SK-N-SH treated with all-trans-retinoic acid at 6 μM for 48 hours (cell line): Measurements from ENCODE around the gene DIP2C.

Experiments
- ATAC-seq: fragments of 200-7000 bp; cut with Tn5 transposase; 3 replicates; pipeline ENCODE4 v1.9.1; 2020; ENCODE audit warnings: mild to moderate bottlenecking, moderate library complexity
- ARNTL ChIP-seq: fragments of 450-650 bp; formaldehyde crosslinking; IDR thresholded peaks from 2 replicates; pipeline ENCODE4 v1.5.0; 2020; ENCODE audit warnings: low read depth, mild to moderate bottlenecking, moderate library complexity, borderline replicate concordance
- BACH2 ChIP-seq: fragments of 250-450 bp; sonication (Bioruptor Pico); IDR thresholded peaks from 2 replicates; pipeline ENCODE4 v1.9.0; 2021; ENCODE audit warnings: mild to moderate bottlenecking, borderline replicate concordance
- CREB5 ChIP-seq: fragments of 250-450 bp; sonication (Bioruptor Pico); IDR thresholded peaks from 2 replicates; pipeline ENCODE4 v1.5.1; 2020; ENCODE audit warnings: low read depth, mild to moderate bottlenecking, moderate library complexity
- CSDC2 ChIP-seq: fragments of 250-450 bp; sonication (Bioruptor Pico); IDR thresholded peaks from 2 replicates; pipeline ENCODE4 v1.5.0; 2020; ENCODE audit warnings: mild to moderate bottlenecking, moderate library complexity
- CSRNP3 ChIP-seq: fragments of 250-450 bp; sonication (Bioruptor Pico); IDR thresholded peaks from 2 replicates; pipeline ENCODE4 v1.5.1; 2021; ENCODE audit warnings: mild to moderate bottlenecking, moderate library complexity
- ESRRG ChIP-seq: fragments of 250-450 bp; sonication (Bioruptor Pico); IDR thresholded peaks from 2 replicates; pipeline ENCODE4 v1.6.1; 2021; ENCODE audit warnings: mild to moderate bottlenecking
- GLIS3 ChIP-seq: fragments of 250-450 bp; sonication (Bioruptor Pico); IDR thresholded peaks from 2 replicates; pipeline ENCODE4 v1.5.0; 2020; ENCODE audit warnings: mild to moderate bottlenecking, moderate library complexity
- ISL1 ChIP-seq: fragments of 250-450 bp; sonication (Bioruptor Pico); IDR thresholded peaks from 2 replicates; pipeline ENCODE4 v2.1.2; 2022; ENCODE audit warnings: mild to moderate bottlenecking, moderate library complexity
- OSR1 ChIP-seq: fragments of 250-450 bp; sonication (Bioruptor Pico); IDR thresholded peaks from 2 replicates; pipeline ENCODE4 v1.8.0; 2022; ENCODE audit warnings: moderate library complexity, mild to moderate bottlenecking, inconsistent platforms
- PATZ1 ChIP-seq: fragments of 250-450 bp; sonication (Bioruptor Pico); IDR thresholded peaks from 2 replicates; pipeline ENCODE4 v1.8.0; 2020; ENCODE audit warnings: mild to moderate bottlenecking, moderate library complexity, borderline replicate concordance
- POU6F1 ChIP-seq: fragments of 250-450 bp; sonication (Bioruptor Pico); IDR thresholded peaks from 2 replicates; pipeline ENCODE4 v1.8.0; 2021; ENCODE audit warnings: low read depth, mild to moderate bottlenecking, moderate library complexity, borderline replicate concordance
- PPARA ChIP-seq: fragments of 250-450 bp; sonication (Bioruptor Pico); IDR thresholded peaks from 2 replicates; pipeline ENCODE4 v1.5.0; 2020; ENCODE audit warnings: mild to moderate bottlenecking, borderline replicate concordance
- RARB ChIP-seq: fragments of 250-450 bp; sonication (Bioruptor Pico); IDR thresholded peaks from 2 replicates; pipeline ENCODE4 v1.8.0; 2021; ENCODE audit warnings: mild to moderate bottlenecking, moderate library complexity
- SNAI2 ChIP-seq: fragments of 250-450 bp; sonication (Bioruptor Pico); IDR thresholded peaks from 2 replicates; pipeline ENCODE4 v1.5.0; 2020; ENCODE audit warnings: mild to moderate bottlenecking, moderate library complexity
- TCF4 ChIP-seq: fragments of 250-450 bp; sonication (Bioruptor Pico); IDR thresholded peaks from 2 replicates; pipeline ENCODE4 v1.8.0; 2021; ENCODE audit warnings: mild to moderate bottlenecking, moderate library complexity, borderline replicate concordance
- TOX ChIP-seq: fragments of 250-450 bp; sonication (Bioruptor Pico); IDR thresholded peaks from 2 replicates; pipeline ENCODE4 v1.8.0; 2021; ENCODE audit warnings: mild to moderate bottlenecking, moderate library complexity, borderline replicate concordance
- ZC3H10 ChIP-seq: fragments of 250-450 bp; sonication (Bioruptor Pico); IDR thresholded peaks from 2 replicates; pipeline ENCODE4 v1.5.1; 2021; ENCODE audit warnings: mild to moderate bottlenecking, moderate library complexity
- ZFP30 ChIP-seq: fragments of 450-650 bp; formaldehyde crosslinking; IDR thresholded peaks from 2 replicates; pipeline ENCODE4 v1.5.0; 2022; ENCODE audit warnings: mild to moderate bottlenecking, moderate library complexity
- ZNF565 ChIP-seq: fragments of 450-650 bp; formaldehyde crosslinking; conservative IDR thresholded peaks from 2 replicates; pipeline ENCODE4 v1.5.0; 2020; ENCODE audit warnings: low read depth, mild to moderate bottlenecking, moderate library complexity
- ZNF70 ChIP-seq: fragments of 450-650 bp; formaldehyde crosslinking; IDR thresholded peaks from 2 replicates; pipeline ENCODE4 v1.5.0; 2020; ENCODE audit warnings: mild to moderate bottlenecking, moderate library complexity
- ZNF8 ChIP-seq: fragments of 450-650 bp; formaldehyde crosslinking; IDR thresholded peaks from 2 replicates; pipeline ENCODE4 v1.5.0; 2020; ENCODE audit warnings: mild to moderate bottlenecking, moderate library complexity

Gene DIP2C

GRCh38 chr10:389836-390448, 299.5 kb downstream of the DIP2C start:
- TF ChIP-seq CSDC2 = no peak
- TF ChIP-seq BACH2 (CRISPR knock-in tag) = no peak
- TF ChIP-seq RARB (CRISPR knock-in tag) = no peak
- no peak for TF ChIP-seq PPARA
- no peak for TF ChIP-seq ZFP30 (CRISPR knock-in tag)
- no peak for TF ChIP-seq OSR1 (CRISPR knock-in tag)
- no peak for TF ChIP-seq ZC3H10 (CRISPR knock-in tag)
- TF ChIP-seq GLIS3 (CRISPR knock-in tag) = no peak
- TF ChIP-seq ARNTL = no peak
- no peak for TF ChIP-seq SNAI2 (CRISPR knock-in tag)
- no peak for TF ChIP-seq POU6F1 (CRISPR knock-in tag)
- TF ChIP-seq ESRRG = no peak
- TF ChIP-seq CREB5 = no peak
- no peak for TF ChIP-seq TOX (CRISPR knock-in tag)
- no peak for TF ChIP-seq ZNF8 (CRISPR knock-in tag)
- no peak for TF ChIP-seq ZNF565 (CRISPR knock-in tag)
- no peak for ATAC-seq

DNA sequence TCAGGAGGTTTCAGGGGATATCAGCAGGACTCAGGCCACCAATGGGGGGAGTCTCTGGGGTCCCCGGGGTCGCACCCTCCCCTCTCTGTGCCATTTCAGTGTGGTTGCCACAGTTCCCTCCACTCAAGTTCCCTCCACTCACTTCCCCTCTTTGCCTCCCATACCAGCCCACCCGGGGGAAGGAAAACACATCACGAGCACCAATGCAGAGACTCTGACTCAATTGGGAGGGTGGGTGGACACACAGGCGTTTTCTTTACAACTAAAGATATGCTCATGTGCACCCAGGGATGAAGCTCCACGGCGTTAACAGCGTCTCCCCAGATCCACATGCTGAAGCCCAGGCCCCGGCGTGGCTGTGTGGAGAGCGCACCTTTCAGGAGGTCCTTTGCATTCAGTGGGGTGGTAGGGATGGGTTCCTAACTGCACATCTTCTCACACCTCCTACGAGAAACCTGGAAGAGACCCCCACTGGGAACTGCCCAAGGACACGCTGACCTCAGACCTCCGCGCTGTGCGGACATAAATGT, 300.1 kb downstream of the DIP2C start:
- no peak for TF ChIP-seq ARNTL
- TF ChIP-seq PATZ1 = no peak
- TF ChIP-seq POU6F1 (CRISPR knock-in tag) = no peak
- TF ChIP-seq CSRNP3 = no peak
- no peak for TF ChIP-seq ZFP30 (CRISPR knock-in tag)
- no peak for TF ChIP-seq RARB (CRISPR knock-in tag)
- TF ChIP-seq GLIS3 (CRISPR knock-in tag) = no peak
- no peak for TF ChIP-seq ZNF565 (CRISPR knock-in tag)
- TF ChIP-seq TOX (CRISPR knock-in tag) = no peak
- TF ChIP-seq ESRRG = no peak
- no peak for TF ChIP-seq OSR1 (CRISPR knock-in tag)
- TF ChIP-seq ZC3H10 (CRISPR knock-in tag) = no peak
- TF ChIP-seq TCF4 (CRISPR knock-in tag) = no peak
- no peak for TF ChIP-seq PPARA
- TF ChIP-seq BACH2 (CRISPR knock-in tag) = no peak
- no peak for TF ChIP-seq ISL1 (CRISPR knock-in tag)
- no peak for ATAC-seq

- ATAC-seq = no peak
- TF ChIP-seq TOX (CRISPR knock-in tag) (no peak), ZC3H10 (CRISPR knock-in tag) (no peak), CSRNP3 (no peak), ARNTL (no peak), ZNF565 (CRISPR knock-in tag) (no peak), OSR1 (CRISPR knock-in tag) (no peak), ZNF70 (CRISPR knock-in tag) (no peak), ZNF8 (CRISPR knock-in tag) (no peak), ISL1 (CRISPR knock-in tag) (no peak), GLIS3 (CRISPR knock-in tag) (no peak), BACH2 (CRISPR knock-in tag) (no peak), TCF4 (CRISPR knock-in tag) (no peak), PATZ1 (no peak), CSDC2 (no peak), POU6F1 (CRISPR knock-in tag) (no peak)
Measured at GRCh38 chr10:388661-389045, 300.8 kb downstream of the DIP2C start.
